GM15510 (cell line): ENCODE data around the gene MPC1.

ENCODE experiments used
- POLR2A ChIP-seq: IDR thresholded peaks from 3 replicates; pipeline ENCODE4 v1.6.1; 2011; ENCODE audit warnings: borderline replicate concordance; ENCODE audit not compliant: insufficient read length; ENCODE audit errors: extremely low read depth

The MPC1 gene

DNA sequence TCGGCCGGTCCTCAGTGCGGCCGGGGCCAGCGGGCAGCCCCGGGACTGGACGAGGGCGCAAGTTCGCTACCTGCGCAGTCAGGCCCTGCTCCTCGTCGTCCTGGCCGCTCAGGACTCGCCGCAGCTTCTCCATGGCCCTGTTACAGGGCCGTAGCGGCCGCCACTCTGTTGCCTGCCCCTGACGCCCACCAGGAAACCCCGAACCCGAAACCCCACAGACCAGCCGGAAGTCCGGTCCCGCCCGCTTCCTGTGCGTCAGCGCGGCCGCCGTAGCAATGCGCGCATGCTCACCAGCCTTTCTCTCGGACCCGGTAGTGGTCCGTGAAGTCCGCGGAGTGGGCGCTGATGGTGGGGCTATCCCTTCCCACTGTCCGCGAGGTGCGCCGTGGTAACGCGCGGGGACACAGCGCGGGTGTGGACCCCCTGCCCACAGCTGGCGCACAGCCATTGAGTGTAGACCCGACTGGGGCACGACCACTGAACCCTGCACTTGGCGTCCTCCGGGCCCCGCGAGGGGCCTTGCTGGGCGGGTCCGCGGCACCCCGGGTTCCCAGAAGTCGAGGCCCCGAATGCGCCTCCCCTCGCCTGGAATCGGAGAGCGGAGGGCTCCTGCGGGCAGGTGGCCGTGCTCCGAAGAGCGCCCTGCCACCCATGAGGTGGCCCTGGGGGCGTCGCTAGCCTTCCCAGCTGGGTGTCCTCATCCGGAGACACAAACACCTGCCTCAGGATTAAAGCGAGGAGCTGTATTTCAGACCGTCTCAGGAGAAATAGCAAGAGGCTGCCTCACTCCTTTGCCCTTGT lies 40.2 kb downstream of the MPC1 start, which contains the start of gene SFT2D1:
Gene SFT2D1, minus strand, starts transcription at position 197 of the 801 bp plus-strand sequence. Its CDS starts 64 bp downstream, at position 133.
- peak; percentile 99 for TF ChIP-seq POLR2A

DNA sequence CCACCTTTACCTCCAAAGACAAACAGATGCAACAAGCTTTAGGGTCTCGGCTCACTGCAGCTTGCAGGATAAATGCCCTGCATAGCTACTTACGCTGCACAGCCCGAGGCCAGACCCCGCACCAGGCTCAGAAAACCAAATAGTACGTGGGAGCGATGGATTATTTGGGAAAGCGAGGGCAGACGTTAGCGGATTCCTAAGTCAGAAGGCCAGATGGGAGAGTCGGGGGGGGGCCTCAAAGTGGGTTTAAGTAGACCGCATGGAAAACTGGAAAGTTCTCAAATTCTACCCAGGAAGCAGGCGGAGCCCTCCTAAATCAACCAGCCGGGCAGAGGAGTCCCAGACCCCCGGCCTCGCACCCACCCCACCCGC lies 40.8 kb downstream of the MPC1 start:
- no peak for TF ChIP-seq POLR2A

DNA sequence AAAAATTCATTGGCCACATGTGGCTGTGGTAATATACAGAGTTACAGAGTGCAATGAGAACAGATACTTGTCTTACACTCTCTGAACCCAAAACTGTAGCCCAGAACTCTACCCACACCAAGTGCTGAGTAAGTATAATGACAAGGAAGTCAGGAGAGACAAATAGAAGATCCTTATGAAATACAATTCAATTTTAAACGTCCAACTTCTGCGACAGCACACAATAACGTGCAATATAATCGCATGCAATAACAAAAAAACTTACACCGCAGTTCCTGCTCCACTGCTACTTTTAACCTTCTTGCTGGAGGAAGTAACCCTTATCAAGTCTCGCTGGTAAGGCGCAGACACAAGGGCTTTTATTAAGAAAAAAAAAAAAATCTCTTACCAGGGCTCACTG lies 41.3 kb downstream of the MPC1 start:
- TF ChIP-seq POLR2A: peak; percentile 11

DNA sequence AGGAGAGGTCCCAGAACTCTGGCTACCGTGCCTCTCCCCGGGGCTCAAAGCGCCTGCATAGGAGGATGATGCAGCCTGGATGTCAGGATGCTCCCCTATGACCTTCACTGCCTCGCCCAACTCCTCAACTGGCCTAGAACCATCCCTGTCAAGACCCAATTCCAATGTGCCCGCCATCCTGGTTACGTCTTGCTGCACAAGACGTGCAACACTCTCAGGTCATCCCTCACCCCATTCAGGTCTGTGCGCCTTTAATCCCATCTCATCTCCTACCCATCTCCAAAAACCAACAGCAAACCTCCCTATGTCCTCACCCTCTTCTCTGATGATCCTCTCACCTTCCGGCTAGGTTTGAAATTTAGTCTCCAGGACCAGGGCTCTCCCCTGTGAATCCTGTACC lies 43.9 kb downstream of the MPC1 start:
- TF ChIP-seq POLR2A: no peak

- no peak for TF ChIP-seq POLR2A
Measured at GRCh38 chr6:166336847-166337246, 45.9 kb downstream of the MPC1 start.

- no peak for TF ChIP-seq POLR2A
Measured at GRCh38 chr6:166335378-166336302, 47.1 kb downstream of the MPC1 start.

DNA sequence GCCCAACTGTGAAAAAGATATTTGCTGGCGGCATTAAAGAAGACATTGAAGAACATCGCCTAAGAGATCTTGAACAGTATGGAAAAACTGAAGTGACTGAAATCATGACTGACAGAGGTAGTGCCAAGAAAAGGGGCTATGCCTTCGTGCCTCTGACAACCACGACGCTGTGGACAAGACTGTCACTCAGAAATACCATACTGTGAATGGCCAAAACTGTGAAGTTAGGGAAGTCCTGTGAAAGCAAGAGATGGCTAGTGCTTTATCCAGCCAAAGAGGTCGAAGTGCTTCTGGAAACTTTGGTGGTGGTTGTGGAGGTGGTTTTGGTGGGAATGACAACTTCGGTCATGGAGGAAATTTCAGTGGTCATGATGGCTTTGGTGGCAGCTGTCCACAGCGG lies 47.9 kb downstream of the MPC1 start:
- no peak for TF ChIP-seq POLR2A

GRCh38 chr6:166333172-166333995 lies 49.4 kb downstream of the MPC1 start:
- TF ChIP-seq POLR2A: no peak

DNA sequence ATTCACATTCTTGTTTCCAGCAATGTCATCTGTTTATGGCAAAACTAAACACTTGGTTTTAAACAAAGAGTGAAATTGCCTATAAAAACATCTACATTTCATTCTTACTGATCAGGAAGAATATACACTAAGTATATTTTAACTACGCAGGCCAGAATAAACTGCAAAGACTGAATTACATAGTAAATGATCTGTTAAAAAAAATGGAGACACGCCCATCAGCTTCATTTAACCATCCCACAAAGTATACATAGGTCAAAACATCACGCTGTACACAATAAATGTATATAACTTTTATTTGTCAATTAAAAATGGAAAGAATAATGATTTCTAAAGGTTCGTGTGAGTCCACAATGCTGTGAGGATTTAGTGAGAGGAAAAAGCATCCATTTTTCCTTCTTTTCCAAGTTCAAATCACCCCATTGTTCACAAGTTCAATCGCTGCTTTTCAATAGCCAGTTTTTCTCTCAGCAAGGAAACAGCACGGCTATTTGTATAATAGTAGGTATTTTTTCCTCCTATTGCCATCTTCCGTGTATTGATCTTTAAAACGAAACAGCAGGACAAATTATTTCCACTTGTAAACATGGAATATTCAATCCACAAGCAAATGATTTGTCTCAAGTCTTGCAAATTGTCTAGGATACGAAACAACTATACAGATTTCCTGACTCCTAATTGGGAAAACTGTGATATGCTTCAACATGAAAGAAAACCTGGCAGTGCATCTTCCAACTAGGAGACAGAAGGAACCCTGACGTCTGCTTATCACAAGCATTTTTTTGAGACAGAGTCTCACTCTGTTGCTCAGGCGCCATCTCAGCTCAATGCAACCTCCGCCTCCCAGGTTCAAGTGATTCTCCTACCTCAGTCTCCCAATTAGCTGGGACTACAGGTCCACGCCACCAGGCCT lies 51.0 kb downstream of the MPC1 start:
- no peak for TF ChIP-seq POLR2A

DNA sequence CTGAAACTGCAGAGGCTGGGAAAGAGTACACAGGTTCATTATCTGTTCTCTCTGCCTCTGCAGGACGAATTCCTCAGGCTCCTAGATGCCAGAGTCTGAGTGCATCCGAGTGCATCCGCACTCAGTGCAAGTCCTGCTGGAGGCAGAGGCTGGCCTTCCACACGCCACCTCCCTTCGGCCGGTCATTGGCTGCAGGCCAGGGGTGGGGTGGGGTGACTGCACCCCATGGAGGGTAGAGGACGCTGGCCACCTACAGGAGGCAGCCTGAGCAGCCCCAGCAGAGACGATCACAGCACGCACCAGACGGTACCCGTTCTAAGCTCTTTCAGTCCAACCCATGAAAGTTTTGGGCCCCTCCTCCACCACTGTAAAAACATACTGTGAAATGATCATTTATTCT lies 52.1 kb downstream of the MPC1 start:
- TF ChIP-seq POLR2A: no peak

GRCh38 chr6:166325383-166326042 lies 57.2 kb downstream of the MPC1 start:
- TF ChIP-seq POLR2A: no peak

DNA sequence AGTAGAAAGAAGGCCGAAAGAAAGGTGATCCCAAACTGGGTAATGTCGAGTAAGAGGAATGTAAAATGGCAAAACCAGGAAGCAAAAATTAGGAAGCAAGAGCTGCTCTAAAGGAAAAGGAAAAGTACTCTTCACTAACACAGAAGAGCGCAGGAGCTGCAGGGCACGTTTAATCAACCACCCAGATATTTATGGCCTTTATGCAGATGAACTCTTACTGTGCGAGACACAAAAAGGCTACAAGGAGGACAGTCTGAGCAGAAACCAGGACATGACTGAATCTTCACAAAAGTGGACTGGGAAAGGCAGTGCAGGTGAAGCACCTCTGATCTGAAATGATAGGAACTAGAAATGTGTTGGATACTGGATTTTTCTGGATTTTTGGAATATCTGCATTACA lies 59.3 kb downstream of the MPC1 start:
- TF ChIP-seq POLR2A: no peak
